HG03378 (cell line): ENCODE results near the gene ANXA6.
"Not testable (repeated sequence)": the region's sequence is repeated elsewhere in the genome, so short reads cannot be mapped to it uniquely, and the experiment has no call there.

Source experiments
- ATAC-seq: cut with Tn5 transposase; IDR thresholded peaks from one replicate; pipeline ENCODE4 v1.9.1; 2021; ENCODE audit warnings: mild to moderate bottlenecking, moderate library complexity; ENCODE audit not compliant: unreplicated experiment

Gene ANXA6

DNA sequence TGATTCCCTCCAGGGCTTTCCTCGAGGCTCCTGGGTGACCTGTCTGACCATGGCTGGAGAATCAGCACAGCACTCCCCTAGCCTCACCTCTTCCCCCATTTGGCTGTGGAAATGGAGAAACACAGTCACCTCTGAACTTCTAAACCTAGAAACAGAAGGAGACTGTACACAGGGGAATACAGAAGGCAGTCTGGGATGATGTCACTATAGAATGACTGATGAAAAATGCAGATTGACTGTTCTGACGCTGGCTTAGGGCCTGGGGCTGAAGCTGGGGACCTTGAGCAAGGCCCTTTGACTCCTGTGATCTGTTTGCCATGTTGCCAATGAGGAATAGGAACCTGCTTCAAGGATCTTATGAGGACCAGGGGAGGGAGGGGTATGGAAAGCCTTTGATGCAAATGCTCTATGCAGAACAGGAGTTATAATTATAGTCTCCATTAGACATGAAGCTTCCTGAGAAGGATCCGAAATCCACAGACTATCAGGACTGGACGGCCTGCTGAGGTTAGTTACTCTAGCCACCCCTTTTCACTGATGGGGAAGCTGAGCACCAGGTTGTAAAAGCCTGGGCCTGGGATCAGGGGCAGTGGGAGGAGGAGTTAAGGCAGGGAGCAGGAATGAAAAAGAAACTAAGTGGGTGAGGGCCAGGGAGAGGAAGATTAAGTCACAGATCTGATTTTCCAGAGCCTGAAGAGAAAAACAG is 24.4 kb upstream of the ANXA6 start:
- no peak for ATAC-seq

- ATAC-seq: no peak
Observed at GRCh38 chr5:151180291-151180690, 22.7 kb upstream of the ANXA6 start.

- ATAC-seq: no peak
Observed at GRCh38 chr5:151179489-151179840, 21.9 kb upstream of the ANXA6 start.

- ATAC-seq: no peak
Observed at GRCh38 chr5:151178777-151179488, 21.4 kb upstream of the ANXA6 start.

- ATAC-seq: no peak
Observed at GRCh38 chr5:151178372-151178771, 20.8 kb upstream of the ANXA6 start.

DNA sequence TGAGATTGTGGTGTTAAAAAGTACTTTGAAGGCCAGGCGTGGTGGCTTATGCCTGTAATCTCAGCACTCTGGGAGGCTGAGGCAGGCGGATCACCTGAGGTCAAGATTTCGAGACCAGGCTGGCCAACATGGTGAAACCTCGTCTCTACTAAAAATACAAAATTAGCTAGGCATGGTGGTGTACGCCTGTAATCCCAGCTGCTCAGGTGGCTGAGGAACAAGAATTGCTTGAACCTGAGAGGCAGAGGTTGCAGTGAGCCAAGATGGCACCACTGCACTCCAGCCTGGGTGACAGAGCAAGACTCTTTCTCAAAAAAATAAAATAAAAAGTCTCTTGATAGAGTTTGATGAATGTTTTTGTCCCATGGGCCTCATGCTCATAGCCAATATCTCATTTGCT is 18.7 kb upstream of the ANXA6 start:
- not testable (repeated sequence) for ATAC-seq

- ATAC-seq: no peak
Observed at GRCh38 chr5:151174612-151175101, 17.1 kb upstream of the ANXA6 start.

DNA sequence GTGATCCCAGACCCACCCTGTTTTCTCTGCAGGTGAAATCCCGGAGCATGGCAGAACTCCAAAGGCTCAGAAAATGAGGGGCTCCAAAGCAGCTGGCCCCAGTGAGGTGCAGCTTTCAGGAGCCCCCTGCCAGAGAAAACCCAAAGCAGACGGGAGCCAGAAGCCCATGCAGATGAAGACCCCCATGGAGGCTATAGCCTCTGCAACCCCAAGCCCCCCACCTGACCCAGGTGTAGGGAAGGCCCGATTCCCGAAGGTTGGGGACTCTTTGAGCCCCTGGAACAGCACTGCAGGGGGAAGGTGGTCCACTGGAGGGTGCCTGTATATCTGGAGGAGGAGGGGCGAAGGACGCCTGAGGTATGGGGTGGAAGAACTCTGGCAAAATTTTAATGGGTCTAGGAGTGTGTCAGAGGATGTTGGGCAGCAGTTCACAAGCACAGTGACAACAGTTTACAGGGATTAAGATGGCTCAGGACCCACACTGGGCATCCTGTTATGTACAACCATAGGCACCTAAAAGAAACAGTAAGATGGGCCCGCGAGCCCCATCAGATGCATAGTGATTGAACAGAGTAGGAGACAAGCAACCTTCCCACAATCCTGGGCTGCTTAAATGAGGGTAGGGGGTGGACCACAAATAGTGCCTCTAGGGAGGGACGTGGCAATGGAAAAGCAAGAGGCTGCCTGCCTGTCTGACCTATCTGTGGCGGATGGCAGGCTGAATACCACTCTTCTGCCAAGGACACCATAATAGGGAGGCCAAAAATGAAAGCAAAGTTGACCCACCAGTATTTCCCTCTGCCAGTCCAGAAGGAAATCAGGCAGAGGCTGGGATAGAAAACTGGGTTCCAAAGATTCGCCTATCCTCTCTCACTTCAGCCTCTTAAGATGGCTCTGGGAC is 16.4 kb upstream of the ANXA6 start:
- ATAC-seq: no peak

DNA sequence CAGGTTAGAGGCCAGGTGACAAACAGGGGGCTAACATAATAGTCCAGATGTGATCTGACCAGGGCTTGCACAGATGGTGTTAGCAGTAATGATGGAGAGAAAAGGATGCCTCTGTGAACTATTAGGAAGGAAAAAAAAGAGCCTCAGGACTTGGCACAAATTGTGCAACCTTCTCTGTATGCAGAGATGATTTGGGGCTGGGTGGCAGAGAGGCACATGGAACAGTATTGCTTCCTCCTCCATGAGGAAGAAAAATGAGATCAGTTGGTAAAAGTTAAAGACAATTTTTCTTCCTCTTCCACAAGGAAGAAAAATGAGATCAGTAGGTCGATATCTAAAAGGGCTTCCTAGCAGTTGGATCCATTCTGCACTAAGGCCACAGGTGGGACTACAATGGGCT is 13.9 kb upstream of the ANXA6 start:
- ATAC-seq: no peak

- no peak for ATAC-seq
Observed at GRCh38 chr5:151168602-151169344, 11.2 kb upstream of the ANXA6 start.

DNA sequence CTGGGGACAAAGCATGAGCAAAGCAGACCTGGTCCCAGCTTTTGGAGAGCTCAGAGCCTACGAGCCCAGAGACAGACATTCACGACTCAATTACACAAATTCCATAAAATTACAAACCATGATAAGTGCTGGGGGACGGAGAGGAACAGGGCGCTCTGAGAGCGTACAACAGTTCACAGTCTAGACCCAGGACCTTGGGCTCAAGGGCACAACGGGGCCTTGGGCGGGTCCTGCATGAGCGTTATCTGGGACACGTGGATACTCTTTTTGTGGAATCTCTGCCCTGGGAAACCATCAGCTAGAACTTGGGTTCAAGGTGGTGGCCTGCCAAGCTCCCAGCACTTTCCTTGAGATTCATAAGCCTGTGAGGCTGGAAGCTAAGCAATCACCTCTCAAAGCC is 9.4 kb upstream of the ANXA6 start:
- ATAC-seq: no peak

- ATAC-seq: peak; percentile 88
Observed at GRCh38 chr5:151164687-151165392, 7.3 kb upstream of the ANXA6 start.

DNA sequence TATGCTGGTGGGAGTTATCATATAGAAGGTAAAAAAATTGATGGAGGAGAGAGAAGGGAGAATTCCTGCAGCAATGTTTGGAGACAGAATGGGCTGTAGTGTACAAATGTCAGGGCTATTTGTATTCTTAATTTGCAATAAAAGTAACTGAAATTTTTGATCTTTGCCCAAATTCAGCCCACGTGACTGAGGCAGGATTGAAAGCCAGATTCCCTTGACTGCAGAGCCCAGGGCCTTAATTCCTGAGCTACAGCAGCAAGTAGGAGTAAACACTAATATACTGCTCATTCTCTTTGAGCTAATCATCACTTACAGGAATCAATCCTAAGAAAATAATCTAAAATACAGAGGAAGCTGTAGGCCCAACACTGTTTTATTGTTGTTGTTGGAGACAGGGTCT is 5.2 kb upstream of the ANXA6 start:
- ATAC-seq: no peak

- ATAC-seq: no peak
Observed at GRCh38 chr5:151159649-151160373, 2.2 kb upstream of the ANXA6 start.

DNA sequence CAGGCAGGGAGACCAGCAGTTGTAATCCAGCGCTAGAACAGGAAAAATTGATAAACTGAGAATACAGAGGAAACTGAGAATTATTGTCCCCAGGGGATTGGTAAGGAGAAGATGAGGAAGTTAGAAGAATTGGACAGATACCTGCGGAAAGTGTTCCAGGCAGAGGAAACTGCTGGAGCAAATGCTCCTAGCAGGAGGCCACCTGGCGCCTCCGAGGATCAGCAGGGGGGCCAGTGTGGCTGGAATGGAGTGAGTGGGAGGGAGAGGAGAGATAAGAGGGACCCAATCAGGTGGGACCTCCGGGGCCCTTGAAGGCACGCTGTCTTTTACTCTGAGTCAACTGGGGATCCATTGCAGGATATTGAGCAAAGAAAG is 695 bp upstream of the ANXA6 start:
- no peak for ATAC-seq

GRCh38 chr5:151156507-151157420 is 815 bp downstream of the ANXA6 start:
- ATAC-seq: no peak

DNA sequence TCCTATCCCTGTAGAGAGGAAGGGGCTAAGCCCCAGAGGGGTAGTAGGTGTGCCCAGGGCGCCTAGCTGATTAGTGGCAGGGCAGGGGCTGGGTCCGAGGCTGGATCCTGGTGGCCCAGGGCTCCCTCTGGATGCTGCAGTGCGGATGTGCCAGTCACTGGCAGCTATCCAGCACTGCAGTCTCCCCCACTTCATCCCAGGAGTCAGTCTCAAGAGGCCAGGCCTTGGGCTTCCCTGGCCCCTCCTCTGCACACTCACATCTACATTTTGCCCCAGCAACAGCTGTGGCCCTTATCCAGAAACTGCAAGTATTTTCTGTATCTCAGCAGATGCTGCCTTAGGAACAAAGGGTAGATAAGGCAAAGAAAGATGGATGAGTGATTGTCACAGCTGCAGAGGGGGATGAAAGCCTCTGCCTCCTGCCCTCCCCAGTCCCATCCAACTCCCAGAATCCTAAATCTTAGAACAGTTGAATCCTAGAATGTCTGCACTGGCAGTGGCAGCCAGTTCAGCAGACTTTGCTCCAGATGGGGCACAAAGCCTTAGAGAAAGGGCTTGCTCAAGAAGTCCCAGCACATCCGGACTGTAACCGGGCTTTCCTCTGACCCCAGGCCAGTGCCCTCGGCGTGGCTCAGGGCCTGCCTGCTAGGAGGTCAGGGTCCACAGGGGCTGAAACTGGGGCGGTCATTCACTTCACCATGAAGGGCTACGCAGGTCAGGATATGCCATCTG is 1.6 kb downstream of the ANXA6 start:
- peak; percentile 23 for ATAC-seq
